D721Med (cell line): ENCODE measurements around the gene SIN3A.

ENCODE experiments used
- DNase-seq: peaks from one replicate; pipeline ENCODE4 v3.0.0; 2011; ENCODE audit warnings: low spot score; ENCODE audit not compliant: insufficient read length
- FAIRE-seq: peaks from 2 replicates; lab custom pipeline; 2011; peaks lifted over from hg19 to GRCh38; lab: Jason Lieb, UNC
- TF ChIP-seq, protein P1 (sequence below): IDR thresholded peaks from 2 replicates; pipeline ENCODE4 v1.5.1; 2012; ENCODE audit warnings: mild to moderate bottlenecking, control low read depth; ENCODE audit not compliant: insufficient read depth; ENCODE audit errors: missing control alignments

The SIN3A gene

DNA sequence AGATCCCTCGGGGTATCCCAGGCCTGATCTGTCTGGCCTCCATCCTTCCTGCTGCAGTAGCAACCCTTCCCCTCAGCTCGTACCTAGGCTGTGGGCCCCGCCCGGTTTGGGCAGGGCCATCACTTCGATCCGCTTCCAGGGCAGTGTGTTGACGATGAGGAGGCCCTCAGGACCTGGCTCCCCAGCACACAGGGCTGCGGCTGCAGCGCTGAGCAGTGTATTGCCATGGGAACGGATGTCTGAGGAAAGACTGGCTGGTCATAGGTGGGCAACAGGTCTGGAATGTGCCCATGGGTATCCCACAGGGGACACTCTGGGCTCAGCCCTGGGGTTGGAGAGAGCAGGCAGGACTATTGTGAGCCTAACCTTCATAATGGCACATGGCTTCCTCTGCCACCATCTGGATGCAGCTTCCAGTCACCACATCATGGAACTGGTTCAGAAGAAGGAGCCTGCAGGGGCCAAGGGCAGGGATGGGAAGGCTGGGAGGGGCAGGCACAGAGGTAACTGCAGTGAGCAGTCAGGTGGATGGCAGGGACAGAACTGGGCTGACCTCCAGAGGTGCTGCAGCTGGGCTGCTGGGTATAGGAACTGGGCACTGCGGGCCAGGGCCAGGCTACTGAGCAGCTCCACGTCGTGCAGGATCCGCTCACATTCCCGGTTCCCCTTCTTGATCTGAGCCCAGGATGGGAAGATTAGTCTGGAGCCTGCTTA is 91.8 kb downstream of the SIN3A start:
- DNase-seq (no peak), FAIRE-seq (no peak)
- TF ChIP-seq, protein P1, sequence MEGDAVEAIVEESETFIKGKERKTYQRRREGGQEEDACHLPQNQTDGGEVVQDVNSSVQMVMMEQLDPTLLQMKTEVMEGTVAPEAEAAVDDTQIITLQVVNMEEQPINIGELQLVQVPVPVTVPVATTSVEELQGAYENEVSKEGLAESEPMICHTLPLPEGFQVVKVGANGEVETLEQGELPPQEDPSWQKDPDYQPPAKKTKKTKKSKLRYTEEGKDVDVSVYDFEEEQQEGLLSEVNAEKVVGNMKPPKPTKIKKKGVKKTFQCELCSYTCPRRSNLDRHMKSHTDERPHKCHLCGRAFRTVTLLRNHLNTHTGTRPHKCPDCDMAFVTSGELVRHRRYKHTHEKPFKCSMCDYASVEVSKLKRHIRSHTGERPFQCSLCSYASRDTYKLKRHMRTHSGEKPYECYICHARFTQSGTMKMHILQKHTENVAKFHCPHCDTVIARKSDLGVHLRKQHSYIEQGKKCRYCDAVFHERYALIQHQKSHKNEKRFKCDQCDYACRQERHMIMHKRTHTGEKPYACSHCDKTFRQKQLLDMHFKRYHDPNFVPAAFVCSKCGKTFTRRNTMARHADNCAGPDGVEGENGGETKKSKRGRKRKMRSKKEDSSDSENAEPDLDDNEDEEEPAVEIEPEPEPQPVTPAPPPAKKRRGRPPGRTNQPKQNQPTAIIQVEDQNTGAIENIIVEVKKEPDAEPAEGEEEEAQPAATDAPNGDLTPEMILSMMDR = no peak

DNA sequence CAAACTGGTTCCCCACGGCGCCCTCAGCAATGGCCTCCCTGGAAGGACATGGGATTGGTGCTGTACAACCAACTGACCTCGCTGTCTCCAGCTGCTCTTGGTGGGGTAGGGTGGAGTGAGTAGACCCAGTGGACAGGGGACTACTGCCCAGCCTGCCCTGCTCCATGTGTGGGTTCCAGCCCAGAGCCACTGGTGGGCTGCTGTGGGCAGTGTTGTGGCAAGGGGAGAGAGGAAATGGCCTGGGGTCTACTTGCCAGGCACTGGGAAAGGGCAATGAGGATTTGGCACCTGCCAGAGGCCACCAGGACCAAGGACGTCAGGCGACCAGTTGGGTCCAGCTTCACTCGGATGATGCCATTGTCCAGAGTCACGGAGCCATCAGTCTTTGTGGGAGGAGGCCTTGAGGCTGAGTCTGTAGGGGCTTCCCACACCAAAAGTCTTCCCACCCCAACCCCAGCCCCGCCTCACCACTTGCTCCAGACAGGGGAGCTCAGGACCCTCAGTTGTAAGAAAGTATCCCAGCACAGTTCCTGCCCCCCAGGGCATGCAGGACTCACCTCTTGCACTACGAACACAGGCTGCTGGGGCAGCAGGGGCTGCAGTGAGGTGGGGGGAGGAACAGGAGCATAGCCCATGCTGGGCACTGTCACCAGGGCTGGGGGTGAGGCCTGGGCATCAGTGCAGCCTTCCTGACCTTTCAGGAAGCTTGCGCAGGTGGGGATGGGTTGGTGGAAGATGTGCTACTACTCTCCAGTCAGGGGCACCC is 92.5 kb downstream of the SIN3A start:
- FAIRE-seq = no peak
- no peak for DNase-seq
- TF ChIP-seq, protein P1 = no peak

DNA sequence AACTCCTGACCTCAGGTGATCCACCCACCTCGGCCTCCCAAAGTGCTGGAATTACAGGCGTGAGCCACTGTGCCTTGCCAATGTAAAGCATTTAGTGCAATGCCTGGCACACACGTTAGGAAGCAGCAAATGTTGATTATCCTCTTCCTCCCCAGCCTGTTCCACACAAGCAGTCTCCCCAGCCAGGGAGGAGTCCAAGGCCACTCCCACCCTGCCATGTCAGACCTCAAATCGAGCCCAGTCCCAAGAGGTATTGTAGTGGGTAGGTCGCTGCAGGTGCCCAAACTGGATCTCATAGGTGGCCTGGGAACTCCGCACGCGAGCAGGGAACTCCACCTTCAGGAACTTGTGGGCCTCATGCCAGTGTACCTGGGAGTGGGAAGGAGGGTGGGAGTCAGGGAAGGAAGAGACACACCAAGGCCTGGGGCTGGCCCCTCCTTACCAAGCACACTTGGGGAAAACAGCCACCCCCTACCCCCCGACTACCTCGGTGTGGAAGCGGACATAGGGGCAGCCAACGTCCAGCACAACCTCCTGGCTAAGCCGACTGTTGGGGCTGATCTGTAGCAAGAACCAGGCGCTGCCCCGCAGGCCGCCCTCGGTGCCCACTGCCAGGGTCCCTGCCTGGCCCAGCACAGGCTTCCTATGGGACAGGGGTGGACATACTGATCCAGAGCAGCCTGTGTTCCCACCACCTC is 93.4 kb downstream of the SIN3A start:
- no peak for FAIRE-seq
- TF ChIP-seq, protein P1 = no peak
- DNase-seq = no peak

DNA sequence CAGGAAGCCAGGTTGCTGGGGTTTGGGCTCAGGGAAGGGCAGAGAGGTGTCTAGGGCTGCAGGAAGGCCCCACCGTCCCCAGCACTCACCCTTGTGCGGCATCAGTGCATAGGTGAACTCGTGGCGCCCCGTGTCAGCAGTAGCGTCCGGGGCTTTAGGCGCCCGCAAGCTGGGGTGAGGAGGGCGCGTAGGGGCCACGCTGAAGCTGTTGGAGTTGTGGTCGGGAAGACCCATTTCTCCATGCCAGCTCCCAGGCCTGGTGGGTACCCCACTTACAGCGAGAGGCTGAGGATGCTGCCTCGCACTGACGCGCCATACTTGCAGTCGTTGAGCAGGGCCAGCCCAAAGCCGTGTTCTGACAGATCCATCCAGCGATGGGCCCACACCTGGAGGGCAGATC is 95.0 kb downstream of the SIN3A start:
- TF ChIP-seq, protein P1 = no peak
- no peak for DNase-seq
- no peak for FAIRE-seq

DNA sequence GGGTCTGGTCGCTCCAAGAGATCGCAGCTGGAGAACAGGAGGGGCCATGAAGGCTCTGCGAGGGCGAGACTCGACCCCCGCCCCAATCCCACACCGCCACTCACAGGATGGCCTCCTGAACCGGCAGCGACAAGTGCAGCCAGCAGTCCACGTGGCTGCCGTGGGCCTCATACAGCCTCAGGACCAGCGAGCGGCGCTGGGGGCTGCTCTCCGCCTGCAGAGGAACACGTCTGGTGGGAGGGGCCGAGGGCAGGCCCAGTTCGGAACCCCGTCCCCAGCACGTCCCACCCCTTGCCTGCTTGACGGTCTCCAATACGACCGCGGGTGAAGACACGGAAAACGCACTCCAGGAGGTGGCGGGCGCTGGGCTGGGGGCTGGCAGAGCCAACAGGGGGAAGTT is 95.5 kb downstream of the SIN3A start:
- no peak for DNase-seq
- TF ChIP-seq, protein P1 = no peak
- no peak for FAIRE-seq

DNA sequence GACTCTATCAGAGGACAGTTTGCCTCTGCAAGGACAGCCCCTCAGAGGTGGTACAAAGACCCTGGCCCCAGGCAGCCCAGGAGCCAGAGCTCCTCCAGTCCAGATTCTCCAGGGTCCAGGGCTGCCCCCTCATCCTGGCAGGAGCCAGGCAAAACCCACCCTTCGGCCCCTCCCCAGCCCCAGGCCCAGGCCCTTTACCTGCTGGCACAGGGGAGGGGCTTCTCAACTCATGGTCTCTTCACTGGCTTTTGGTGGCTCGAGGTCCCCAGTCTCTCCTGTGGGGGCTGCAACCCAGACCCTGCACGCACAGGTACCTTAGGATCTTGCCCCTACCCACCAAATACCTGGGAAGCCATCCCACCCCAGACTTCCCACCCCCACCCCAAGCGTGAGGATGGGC is 96.1 kb downstream of the SIN3A start:
- no peak for FAIRE-seq
- TF ChIP-seq, protein P1 = no peak
- DNase-seq = no peak
